HG03469 (cell line): ENCODE results near the gene TMOD2.

Experiments used
- ATAC-seq: cut with Tn5 transposase; IDR thresholded peaks from one replicate; pipeline ENCODE4 v1.9.1; 2021; ENCODE audit warnings: mild to moderate bottlenecking, moderate library complexity, moderate number of reproducible peaks; ENCODE audit not compliant: unreplicated experiment

Gene TMOD2

DNA sequence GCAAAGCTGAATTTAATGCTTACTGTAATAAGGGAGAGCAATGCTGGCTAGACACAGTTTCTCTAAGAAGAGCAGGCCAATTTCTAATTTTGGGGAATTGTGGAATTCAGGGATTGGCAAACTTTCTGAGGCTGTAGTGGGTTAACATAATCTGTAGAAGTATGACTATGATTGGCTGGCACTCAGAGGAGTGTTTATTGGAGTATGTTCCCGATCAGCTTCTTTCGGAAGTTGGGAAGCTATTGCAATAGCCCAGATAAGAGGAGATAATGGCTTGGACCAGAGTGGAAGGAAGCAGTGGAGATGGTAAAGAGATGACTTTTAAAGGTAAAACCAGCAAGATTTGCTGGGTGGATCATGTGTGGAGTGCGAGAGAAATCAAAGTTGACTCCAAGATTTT lies 97.4 kb downstream of the TMOD2 start:
- no peak for ATAC-seq

- no peak for ATAC-seq
Observed at GRCh38 chr15:51849860-51850259, 98.5 kb downstream of the TMOD2 start.

DNA sequence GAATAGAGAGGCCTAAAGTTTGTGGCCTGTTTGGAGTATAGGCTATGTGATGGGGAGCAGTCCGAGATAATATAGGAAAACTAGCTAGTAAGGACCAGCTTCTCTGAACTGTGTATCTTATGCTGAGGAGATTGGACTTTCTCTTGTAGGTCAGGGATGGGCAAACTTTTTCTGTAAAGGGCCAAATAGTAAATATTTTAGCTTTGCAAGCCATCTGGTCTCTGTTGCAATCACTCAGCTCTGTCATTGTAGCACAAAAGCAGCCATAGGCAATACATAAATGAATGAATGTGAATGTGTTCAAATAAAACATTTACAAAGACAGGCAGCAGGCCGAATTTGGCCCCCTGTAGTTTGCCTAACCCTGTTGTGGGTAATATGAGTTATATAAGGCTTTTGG lies 102.6 kb downstream of the TMOD2 start:
- ATAC-seq, result no peak

DNA sequence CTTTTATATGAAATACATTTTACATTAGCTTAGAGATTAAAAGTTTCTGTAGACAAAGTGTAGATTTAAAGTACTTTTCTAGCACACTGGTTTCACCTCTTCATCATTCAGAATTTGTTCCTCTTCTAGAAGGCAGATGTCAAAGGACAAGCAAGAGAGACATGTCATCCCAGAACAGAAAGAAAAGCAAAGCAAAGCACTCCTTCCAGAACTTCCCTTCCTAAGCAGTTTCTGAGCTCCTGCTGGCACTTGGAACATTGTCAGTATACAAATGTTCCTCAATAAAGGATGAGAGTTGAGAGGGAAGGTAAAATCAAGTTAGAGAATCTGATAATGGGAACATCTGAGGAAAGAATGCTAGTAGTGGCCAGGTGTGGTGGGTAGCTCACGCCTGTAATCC lies 104.2 kb downstream of the TMOD2 start:
- no peak for ATAC-seq

- no peak for ATAC-seq
Observed at GRCh38 chr15:51856714-51857380, 105.5 kb downstream of the TMOD2 start.

DNA sequence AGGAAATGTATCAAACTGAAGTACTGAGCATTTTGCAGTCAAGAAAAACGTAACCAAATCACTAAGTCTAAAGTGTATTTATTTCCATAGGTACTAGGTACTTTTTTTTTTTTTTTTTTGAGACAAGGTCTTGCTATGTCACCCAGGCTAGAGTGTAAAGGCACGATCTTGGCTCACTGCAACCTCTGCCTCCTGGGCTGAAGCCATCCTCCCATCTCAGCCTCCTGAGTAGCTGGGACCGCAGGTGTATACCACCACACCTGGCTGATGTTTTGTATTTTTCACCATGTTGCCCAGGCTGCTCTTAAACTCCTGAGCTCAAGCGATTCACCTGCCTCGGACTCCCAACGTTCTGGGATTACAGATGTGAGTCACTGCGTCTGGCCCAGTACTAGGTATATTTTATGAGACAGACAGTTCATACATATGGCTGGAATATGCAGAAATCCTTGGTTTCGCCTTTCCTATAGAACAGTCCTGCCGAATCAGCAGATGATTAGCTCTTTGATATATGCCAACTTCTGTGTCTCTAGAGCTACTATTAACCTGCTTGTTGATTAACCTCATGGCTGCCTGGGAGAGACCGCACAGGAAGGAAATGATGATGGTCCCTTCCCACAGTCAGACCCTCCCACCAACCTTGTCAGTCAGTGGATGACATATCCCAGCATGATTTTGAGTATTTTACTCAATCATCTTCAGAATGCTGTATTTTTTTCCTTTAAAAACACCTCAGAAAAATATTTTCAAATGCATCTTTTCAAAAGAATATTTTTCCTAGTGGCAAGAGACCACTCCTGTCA lies 110.4 kb downstream of the TMOD2 start:
- no peak for ATAC-seq

DNA sequence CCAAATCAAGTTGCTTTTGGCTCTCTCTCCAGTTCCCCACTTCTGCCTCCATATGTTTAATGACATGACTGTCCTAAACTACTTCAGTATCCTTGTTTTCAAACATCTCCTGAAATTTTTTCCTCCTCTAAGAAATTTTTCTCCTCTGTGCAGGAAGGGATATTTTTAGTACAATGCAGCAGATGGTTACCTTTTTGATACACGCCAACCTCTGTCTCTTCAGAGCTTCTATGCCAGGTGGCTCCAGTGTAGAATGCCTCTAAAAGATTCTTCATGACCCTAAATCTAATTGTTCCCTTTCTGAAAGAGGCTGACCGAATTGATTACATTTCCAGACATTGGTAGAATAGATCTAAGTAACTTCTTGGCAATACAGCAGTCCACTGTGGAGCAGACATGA lies 111.7 kb downstream of the TMOD2 start:
- ATAC-seq, result no peak

DNA sequence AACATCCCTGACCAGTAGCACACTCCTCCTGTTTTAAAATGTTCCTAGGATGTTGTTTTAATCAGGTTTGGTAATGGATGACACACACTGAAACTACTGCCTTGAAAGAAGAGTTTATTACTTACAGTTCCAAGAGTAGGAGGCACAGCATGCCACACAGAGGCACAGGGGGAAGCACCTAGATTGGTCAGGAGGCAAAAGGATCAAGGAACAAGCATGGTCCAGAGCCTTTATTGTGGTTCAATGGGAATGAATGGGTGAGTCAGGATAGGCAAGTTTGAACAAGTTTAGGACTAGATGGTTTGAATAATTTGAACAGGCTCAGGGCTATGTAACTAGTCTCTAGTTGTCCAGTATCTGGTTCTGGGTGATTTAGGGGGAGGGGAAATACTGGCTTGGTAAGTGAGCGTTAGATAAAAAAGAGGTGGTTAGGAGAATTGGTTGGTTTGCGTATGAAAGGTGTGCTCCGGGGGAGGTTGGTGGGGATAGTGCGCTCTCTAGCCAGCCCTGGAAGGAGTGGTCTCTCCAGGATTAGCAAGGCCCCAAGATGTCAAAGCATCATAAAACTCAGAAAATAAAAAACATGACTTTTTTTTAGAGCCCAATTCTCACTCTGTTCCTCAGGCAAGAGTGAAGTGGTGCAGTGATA lies 113.1 kb downstream of the TMOD2 start:
- no peak for ATAC-seq

DNA sequence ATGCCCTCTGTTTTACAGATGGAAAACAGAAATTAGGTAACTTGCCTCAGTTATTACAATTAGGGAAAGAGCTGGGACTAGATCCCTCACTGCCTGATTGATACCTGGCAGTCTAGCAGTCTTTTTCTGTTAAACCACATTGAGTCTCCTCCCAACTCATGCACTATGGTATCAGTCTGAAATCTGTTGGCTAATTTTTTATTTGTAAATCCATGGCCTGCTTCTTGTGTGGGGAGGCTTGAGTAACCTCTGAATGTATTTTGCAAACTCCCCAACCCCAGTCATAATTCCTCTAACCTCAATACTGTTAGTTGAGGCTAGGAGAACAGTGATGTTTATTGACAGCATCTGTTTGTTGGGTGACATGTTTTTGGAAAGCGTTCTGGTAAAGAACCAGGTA lies 113.9 kb downstream of the TMOD2 start:
- no peak for ATAC-seq
